HG03565 (cell line): ENCODE results near the gene SEC22C.

Experiments
- ATAC-seq: cut with Tn5 transposase; IDR thresholded peaks from one replicate; pipeline ENCODE4 v1.9.1; 2021; ENCODE audit warnings: mild to moderate bottlenecking, moderate library complexity; ENCODE audit not compliant: unreplicated experiment

SEC22C gene

DNA sequence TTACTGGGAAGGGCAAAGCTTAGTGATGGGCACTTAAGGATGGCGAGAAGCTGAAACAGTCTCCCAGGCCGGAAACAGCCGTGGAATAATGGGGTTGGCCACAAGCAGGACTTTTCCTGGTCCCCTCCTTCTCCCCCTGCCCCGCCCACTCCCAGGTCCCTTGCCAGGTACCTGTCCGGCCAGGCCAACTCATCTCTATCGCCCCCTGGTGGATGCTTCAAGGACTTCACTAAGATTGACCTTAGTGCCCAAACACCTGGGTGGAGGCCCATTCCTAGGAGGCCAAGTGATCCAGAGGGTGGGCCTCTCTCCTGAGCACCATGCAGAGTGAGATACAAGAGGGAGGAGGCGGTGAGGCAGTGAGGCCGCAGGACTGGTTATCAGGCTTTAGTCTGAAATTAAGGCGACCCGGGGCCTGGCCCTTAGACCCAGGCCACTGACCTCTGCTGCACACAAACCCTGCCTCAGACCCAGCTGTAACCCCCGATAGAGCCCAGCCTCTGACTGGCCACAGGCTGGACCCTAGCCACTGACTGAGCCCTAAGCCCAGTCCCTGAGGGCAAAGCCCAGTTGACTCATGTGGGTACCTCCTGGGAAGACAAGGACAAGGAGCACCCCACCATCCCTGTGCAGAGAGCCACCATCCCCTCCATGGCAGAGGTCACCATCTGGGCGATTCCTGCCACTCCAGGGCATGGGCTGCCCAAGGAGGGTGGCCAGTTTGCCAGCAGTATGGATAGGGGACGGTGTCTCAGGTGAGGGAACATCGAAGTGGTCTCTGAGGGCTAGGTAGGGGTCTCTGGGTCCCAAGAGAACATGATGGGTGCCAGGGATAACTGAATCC, 41.7 kb downstream of the SEC22C start:
- no peak for ATAC-seq

GRCh38 chr3:42537350-42537749, 44.4 kb downstream of the SEC22C start:
- no peak for ATAC-seq

DNA sequence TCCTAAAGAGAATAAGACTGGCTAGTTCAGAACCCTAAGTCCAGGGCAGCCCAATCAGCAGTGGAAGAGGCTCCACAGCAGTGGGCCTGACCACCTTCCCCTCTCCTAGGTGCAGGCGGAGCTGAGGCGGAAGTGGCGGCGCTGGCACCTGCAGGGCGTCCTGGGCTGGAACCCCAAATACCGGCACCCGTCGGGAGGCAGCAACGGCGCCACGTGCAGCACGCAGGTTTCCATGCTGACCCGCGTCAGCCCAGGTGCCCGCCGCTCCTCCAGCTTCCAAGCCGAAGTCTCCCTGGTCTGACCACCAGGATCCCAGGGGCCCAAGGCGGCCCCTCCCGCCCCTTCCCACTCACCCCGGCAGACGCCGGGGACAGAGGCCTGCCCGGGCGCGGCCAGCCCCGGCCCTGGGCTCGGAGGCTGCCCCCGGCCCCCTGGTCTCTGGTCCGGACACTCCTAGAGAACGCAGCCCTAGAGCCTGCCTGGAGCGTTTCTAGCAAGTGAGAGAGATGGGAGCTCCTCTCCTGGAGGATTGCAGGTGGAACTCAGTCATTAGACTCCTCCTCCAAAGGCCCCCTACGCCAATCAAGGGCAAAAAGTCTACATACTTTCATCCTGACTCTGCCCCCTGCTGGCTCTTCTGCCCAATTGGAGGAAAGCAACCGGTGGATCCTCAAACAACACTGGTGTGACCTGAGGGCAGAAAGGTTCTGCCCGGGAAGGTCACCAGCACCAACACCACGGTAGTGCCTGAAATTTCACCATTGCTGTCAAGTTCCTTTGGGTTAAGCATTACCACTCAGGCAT, 45.6 kb downstream of the SEC22C start:
- ATAC-seq, result no peak

DNA sequence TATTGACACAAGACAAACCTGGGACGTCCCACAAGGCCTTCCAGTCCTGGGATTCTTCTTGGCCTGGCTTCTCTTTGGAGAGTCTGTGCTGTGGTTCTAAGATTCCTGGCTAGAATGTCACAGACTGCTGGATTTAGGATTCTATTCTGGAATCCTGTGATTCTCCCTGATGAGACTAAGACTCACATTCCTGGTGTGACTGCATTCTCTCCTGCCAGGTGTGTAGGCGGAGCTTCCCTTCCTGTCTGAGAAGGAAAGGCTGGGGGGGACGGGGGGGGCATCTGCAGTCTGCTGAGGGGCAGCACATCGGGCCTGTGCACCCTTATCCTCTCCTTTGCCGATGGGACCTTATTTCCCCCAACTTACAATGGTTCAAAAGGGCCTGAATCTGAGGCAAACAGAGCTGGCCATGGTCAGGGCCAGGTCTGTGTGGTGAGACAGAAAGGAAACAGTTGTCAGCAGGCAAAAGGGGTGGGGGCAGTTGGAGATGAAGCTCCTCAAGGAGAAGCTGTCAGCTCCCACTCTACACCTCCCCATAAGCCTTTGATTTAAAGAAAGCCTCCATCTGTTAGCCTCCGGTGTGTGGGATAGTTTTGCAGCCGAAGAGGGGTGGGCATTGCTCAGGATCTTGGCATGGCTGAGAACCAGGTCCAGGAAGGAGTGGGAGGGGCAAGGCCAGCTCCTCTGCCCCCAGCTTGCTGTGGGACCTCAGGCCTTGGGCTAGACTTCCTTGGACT, 48.4 kb downstream of the SEC22C start:
- ATAC-seq, result no peak

GRCh38 chr3:42532229-42532628, 49.5 kb downstream of the SEC22C start:
- ATAC-seq, result no peak

DNA sequence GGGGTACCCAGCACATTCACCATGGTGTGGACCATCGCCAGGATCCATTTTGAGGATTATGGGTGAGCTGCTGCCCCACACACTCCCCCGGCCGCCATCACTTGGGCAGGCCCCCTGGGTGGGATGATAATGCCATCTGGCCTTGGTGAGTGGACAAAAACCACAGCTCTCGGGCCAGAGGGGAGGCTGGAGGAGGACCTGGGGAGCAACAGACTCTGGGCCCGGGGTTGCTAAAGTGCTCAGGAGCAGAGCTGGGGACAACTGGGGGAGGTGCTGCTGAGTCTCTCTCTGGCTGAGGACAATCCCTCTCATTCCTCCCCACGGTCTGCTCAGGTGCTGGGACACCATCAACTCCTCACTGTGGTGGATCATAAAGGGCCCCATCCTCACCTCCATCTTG, 50.3 kb downstream of the SEC22C start:
- no peak for ATAC-seq

DNA sequence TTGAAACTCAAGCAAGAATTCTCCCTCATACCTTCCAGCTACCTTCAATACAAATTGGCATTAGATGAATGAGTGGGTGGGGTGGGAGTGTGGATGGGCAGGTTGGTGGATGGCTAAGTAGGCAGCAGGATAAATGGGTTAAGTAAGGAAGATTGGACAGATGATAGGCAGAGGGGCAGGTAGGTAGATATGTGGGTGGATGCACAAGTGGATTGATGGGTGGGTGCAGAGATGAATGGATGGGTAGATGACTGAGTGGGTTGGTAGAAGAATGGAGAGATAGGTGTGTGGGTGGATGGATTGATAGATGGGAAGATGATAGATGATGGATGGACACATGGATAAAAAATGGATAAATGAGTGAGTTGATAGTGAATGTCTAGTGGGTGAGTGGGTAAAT, 51.7 kb downstream of the SEC22C start:
- ATAC-seq, result no peak

- no peak for ATAC-seq
Observed at GRCh38 chr3:42529468-42529867, 52.3 kb downstream of the SEC22C start.

DNA sequence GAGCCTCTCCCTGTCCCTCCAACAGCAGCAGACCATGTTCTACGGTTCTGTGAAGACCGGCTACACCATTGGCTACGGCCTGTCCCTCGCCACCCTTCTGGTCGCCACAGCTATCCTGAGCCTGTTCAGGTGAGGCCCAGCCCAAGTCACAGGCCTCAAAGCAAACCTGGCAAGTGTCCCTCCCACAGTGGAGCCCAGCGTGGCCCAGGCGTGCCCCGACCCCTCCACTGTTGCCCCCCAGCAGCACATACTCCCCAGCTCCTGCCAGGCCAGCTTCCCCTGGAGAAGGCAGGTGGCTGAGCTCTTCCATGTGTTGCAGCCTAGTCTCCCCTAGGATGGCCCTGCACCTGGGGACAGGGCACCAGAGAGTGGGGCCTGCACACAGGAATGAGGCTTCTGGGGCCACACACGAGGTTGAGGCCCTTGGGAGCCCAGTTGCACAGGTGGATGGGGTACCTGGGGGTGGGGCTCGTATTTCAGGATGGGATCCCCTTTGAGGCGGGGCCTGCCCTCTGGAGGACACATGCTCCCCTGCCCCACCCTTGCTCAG, 54.3 kb downstream of the SEC22C start:
- no peak for ATAC-seq

GRCh38 chr3:42526616-42527367, 55.0 kb downstream of the SEC22C start:
- no peak for ATAC-seq

DNA sequence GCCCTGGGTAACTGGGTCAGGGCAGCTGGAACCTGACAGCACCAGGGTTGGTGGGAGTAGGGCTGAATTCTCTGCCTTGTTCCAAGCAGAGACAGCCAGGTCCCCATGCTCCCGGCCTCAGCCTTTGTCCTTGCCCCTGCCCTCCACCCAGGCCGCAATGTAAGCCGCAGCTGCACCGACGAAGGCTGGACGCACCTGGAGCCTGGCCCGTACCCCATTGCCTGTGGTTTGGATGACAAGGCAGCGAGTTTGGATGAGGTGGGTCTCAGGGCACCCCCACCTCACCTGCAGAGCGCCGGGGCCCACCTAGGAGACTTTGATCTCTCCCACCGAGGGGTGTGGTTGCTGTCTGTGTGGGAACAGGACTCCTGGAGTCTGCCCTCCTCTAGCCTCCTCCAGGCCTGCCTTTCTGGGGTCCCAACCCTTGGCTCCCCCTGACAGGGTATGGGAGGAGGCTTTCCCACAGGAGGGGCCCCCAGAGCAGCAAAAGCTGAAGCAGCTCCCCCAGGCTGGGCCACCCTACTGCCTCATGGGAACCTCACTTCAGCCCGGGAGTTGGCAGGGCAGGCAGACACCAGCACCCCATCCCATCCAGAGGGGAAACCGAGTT, 55.9 kb downstream of the SEC22C start:
- ATAC-seq, result no peak

GRCh38 chr3:42525212-42525611, 56.6 kb downstream of the SEC22C start:
- ATAC-seq, result no peak

GRCh38 chr3:42524751-42525150, 57.0 kb downstream of the SEC22C start:
- no peak for ATAC-seq

- no peak for ATAC-seq
Observed at GRCh38 chr3:42520906-42521305, 60.9 kb downstream of the SEC22C start.

GRCh38 chr3:42520336-42520735, 61.4 kb downstream of the SEC22C start:
- no peak for ATAC-seq

GRCh38 chr3:42519568-42519962, 62.2 kb downstream of the SEC22C start:
- no peak for ATAC-seq

DNA sequence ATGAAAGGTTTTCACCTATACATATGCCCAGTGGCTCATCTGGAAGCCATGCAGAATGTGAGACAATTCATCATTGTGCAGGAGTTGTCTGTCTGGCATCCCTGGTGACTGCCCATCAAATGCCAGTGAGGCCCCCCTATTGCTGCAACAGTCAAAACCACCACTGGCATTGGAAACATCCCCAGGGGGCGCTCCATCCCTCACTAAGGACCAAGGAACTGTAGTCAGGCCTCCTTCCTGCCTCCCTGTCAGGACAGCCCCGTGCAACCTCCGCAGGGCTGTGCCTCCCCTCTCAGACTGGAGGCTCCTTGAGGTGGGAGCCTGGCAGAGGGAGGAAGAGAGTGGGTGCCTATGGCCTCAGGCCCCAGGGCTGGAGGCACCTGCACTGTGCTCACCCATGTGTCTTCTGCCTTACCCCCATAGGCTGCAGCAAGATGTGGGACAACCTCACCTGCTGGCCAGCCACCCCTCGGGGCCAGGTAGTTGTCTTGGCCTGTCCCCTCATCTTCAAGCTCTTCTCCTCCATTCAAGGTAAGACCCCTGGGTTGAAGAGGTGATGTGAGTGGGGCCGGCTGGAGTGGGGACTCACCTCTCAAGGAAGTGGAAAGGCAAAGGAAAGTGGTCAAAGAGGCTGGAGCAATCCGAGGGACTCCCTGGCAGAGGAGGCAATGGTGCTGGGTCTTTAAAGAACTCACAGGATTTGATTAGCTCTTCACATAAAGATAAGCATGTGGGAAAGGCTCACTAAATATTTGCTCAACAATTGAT, 62.8 kb downstream of the SEC22C start:
- ATAC-seq, result no peak

DNA sequence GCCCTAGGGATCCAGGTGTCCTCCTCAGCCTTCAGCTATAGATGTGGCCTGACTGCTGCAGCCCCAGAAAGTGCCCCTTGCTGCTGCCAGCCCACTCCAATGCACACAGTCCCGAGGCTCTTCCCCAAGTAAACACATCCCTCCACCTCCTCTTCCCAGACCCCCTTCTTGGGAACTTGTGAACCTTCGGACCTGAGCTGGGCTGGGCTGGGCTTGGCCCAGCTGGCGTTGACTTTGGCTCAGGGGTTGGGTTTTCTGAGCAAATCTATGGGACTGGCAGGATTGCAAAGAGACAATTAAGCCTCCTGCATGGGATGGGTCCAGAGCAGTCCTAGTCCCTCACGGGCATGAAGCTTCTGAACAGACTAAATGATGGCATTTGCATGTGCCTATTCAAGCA, 64.7 kb downstream of the SEC22C start:
- ATAC-seq, result no peak

- no peak for ATAC-seq
Observed at GRCh38 chr3:42516443-42516842, 65.3 kb downstream of the SEC22C start.
